ENCODE measurements around the gene RGS4.

DNA sequence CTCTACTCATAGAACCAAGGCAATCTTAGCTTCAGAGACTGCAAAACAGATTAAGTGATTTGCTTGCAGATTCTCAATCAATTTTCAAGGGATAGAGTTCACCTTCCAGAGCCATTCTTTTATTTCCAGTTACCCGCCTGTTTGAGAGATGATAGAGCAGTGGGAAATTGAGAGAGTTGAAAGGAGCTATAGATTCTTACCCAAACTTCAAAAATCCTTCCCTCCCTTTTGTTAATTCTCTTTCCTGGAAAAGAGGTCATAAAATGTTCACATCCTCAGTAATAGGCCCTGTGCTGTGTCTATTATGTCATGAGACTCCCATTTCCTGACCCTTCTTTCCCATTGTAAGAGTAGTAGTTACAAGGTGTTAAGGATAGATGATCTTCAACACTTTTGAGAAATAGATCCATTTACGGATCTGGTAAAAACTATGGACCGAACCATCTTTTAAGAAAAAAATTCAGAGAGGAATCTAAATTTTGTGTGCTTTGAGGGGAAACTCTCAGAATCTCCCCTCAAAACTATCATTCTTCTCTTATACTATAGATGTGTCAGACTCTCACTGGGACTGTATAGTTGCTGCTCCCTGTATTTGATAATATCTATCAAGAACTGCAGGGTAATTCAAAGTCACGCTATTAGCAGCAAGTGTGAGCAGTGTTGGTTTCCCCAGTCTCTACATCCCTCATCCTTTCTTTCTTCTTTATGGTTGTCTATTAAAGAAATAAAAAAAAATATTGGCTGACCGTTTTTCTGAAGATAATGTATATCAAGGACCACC is 8.0 kb downstream of the RGS4 start:
- TF ChIP-seq ZNF274 (IDR thresholded peaks at IDR 0.05; ENCODE audit: low read depth, low read length), result no peak
- TF ChIP-seq SUZ12 (IDR thresholded peaks at IDR 0.05; ENCODE audit: extremely low read depth, insufficient read depth, insufficient read length), result no peak
